H1 (cell line): Measurements from ENCODE around the gene DTX3. TPM values are rescaled to one million over a fixed set of nuclear protein-coding genes. Genes with fewer than 3 reads are reported as not detected.

ENCODE experiments used
- CTCF ChIA-PET: fragments of 300-600 bp; sonication (Branson Sonifier 250); formaldehyde crosslinking; loops from one replicate; lab custom pipeline; 2021; ENCODE audit not compliant: partially characterized antibody; lab: Charles Lee
- POLR2A ChIA-PET: fragments of 300-600 bp; sonication (Branson Sonifier 250); formaldehyde crosslinking; loops from one replicate; lab custom pipeline; 2021; ENCODE audit warnings: inconsistent platforms; ENCODE audit not compliant: partially characterized antibody; lab: Charles Lee
- DNase-seq, 2 experiments: peaks; one replicate each; pipeline versions ENCODE4 v3.0.0 to v3.0.0-alpha.2; 2010 to 2022; ENCODE audit warnings: low spot score in 2 of 2, low read depth in 1 of 2, mixed read lengths in 1 of 2
- FAIRE-seq: peaks from 2 replicates; lab custom pipeline; 2011; peaks lifted over from hg19 to GRCh38; lab: Jason Lieb, UNC
- H2AFZ ChIP-seq: 2 replicates; pipeline ENCODE4 v1.8.1; 2012; ENCODE audit warnings: low read length, inconsistent platforms
- H2AK5ac ChIP-seq: 2 replicates; pipeline ENCODE4 v1.6.1; 2013; ENCODE audit warnings: low read depth, low read length
- H2BK120ac ChIP-seq: replicated peaks from 2 replicates; pipeline ENCODE3; 2013; ENCODE audit warnings: low read depth, low read length, inconsistent platforms
- H2BK12ac ChIP-seq: 2 replicates; pipeline ENCODE4 v1.6.1; 2013; ENCODE audit warnings: low read depth, low read length
- H2BK15ac ChIP-seq: 2 replicates; pipeline ENCODE4 v1.6.1; 2013; ENCODE audit warnings: low read length
- H2BK20ac ChIP-seq: 2 replicates; pipeline ENCODE4 v1.6.1; 2013; ENCODE audit warnings: low read length
- H2BK5ac ChIP-seq: 2 replicates; pipeline ENCODE4 v1.6.1; 2013; ENCODE audit warnings: low read depth, low read length
- H3K14ac ChIP-seq: 2 replicates; pipeline ENCODE4 v1.6.1; 2013; ENCODE audit warnings: inconsistent platforms; ENCODE audit not compliant: insufficient read length
- H3K18ac ChIP-seq: 2 replicates; pipeline ENCODE4 v1.6.1; 2013; ENCODE audit warnings: low read length; ENCODE audit errors: extremely low read depth
- H3K23ac ChIP-seq: 2 replicates; pipeline ENCODE4 v1.6.1; 2013; ENCODE audit warnings: inconsistent platforms; ENCODE audit not compliant: insufficient read length
- H3K23me2 ChIP-seq: 2 replicates; pipeline ENCODE4 v1.6.1; 2013; ENCODE audit warnings: low read depth, low read length
- H3K27ac ChIP-seq: 2 replicates; pipeline ENCODE4 v1.6.1; 2011; ENCODE audit warnings: low read depth, low read length, inconsistent platforms
- H3K27me3 ChIP-seq, 4 experiments: replicated peaks in 1 of 4; 1 replicate in 1 of 4; 2 replicates in 3 of 4; pipeline versions ENCODE4 v1.6.1 to v1.8.1; 2011 to 2013; ENCODE audit warnings: low read length in 3 of 4, mild to moderate bottlenecking in 3 of 4, inconsistent platforms in 2 of 4, mixed read lengths in 2 of 4, moderate library complexity in 1 of 4; ENCODE audit not compliant: control insufficient read depth in 3 of 4, insufficient read depth in 3 of 4; ENCODE audit errors: extremely low read depth in 1 of 4
- H3K36me3 ChIP-seq, 4 experiments: 2 replicates each; pipeline versions ENCODE4 v1.6.1 to v1.8.1; 2011 to 2013; ENCODE audit warnings: mild to moderate bottlenecking in 4 of 4, low read length in 3 of 4, moderate library complexity in 2 of 4, control low read depth in 1 of 4, inconsistent platforms in 1 of 4; ENCODE audit not compliant: insufficient read depth in 4 of 4, control insufficient read depth in 2 of 4
- H3K4ac ChIP-seq: replicated peaks from 2 replicates; pipeline ENCODE3; 2013; ENCODE audit warnings: low read length, low read depth, mixed read lengths, inconsistent platforms; ENCODE audit not compliant: insufficient read length
- H3K4me1 ChIP-seq, 4 experiments: replicated peaks in 1 of 4; 1 replicate in 1 of 4; 2 replicates in 3 of 4; pipeline versions ENCODE4 v1.6.1 to v1.8.1; 2011 to 2013; ENCODE audit warnings: low read length in 3 of 4, inconsistent platforms in 2 of 4, mixed read lengths in 1 of 4; ENCODE audit not compliant: insufficient read depth in 4 of 4, control insufficient read depth in 3 of 4
- H3K4me2 ChIP-seq, 2 experiments: 2 replicates each; pipeline versions ENCODE4 v1.6.1 to v1.8.1; 2011 to 2013; ENCODE audit warnings: low read depth in 2 of 2, low read length in 2 of 2, control low read depth in 1 of 2, inconsistent platforms in 1 of 2, mild to moderate bottlenecking in 1 of 2; ENCODE audit not compliant: insufficient read depth in 1 of 2
- H3K4me3 ChIP-seq, 4 experiments: fragments of 200-600, 300-600 bp in 1 of 4; sonication (generic), shearing (Covaris generic), sonication (Bioruptor Twin) in 1 of 4; 2 replicates each; pipeline versions ENCODE4 v1.5.1 to v1.8.1; 2011 to 2016; ENCODE audit warnings: low read length in 4 of 4, low read depth in 3 of 4, control low read depth in 2 of 4, inconsistent platforms in 2 of 4, mild to moderate bottlenecking in 2 of 4, mixed read lengths in 1 of 4, moderate library complexity in 1 of 4; ENCODE audit not compliant: insufficient read depth in 2 of 4; ENCODE audit errors: extremely low read depth in 1 of 4
- H3K56ac ChIP-seq: replicated peaks from 2 replicates; pipeline ENCODE3; 2013; ENCODE audit warnings: low read depth, mild to moderate bottlenecking, mixed read lengths, low read length, inconsistent platforms; ENCODE audit not compliant: insufficient read length
- H3K79me1 ChIP-seq: 2 replicates; pipeline ENCODE4 v1.6.1; 2013; ENCODE audit warnings: low read depth, low read length, control low read depth
- H3K79me2 ChIP-seq, 2 experiments: 2 replicates each; pipeline versions ENCODE4 v1.6.1 to v1.8.1; 2012 to 2013; ENCODE audit warnings: low read length in 2 of 2, mild to moderate bottlenecking in 2 of 2, inconsistent platforms in 1 of 2; ENCODE audit not compliant: insufficient read depth in 2 of 2, control insufficient read depth in 1 of 2
- H3K9ac ChIP-seq, 4 experiments: replicated peaks in 1 of 4; 1 replicate in 1 of 4; 2 replicates in 3 of 4; pipeline versions ENCODE4 v1.6.1 to v1.8.1; 2011 to 2013; ENCODE audit warnings: low read depth in 3 of 4, low read length in 3 of 4, control low read depth in 2 of 4, mild to moderate bottlenecking in 2 of 4, moderate library complexity in 2 of 4, inconsistent platforms in 1 of 4; ENCODE audit errors: extremely low read depth in 1 of 4
- H3K9me3 ChIP-seq, 2 experiments: 2 replicates each; pipeline versions ENCODE4 v1.6.1 to v1.8.1; 2012 to 2013; ENCODE audit warnings: mild to moderate bottlenecking in 2 of 2, moderate library complexity in 2 of 2, control low read depth in 1 of 2, inconsistent platforms in 1 of 2, low read depth in 1 of 2, low read length in 1 of 2, mixed read lengths in 1 of 2; ENCODE audit not compliant: insufficient read depth in 2 of 2
- H4K20me1 ChIP-seq, 2 experiments: replicated peaks in 1 of 2; 2 replicates each; pipeline versions ENCODE3 to v1.8.1; 2011 to 2013; ENCODE audit warnings: inconsistent platforms in 2 of 2, low read length in 2 of 2, mild to moderate bottlenecking in 1 of 2; ENCODE audit not compliant: insufficient read depth in 2 of 2, control insufficient read depth in 1 of 2
- H4K5ac ChIP-seq: 2 replicates; pipeline ENCODE4 v1.6.1; 2013; ENCODE audit warnings: low read length, low read depth, mixed read lengths, inconsistent platforms; ENCODE audit not compliant: insufficient read length
- H4K8ac ChIP-seq: 2 replicates; pipeline ENCODE4 v1.8.0; 2013; ENCODE audit warnings: mild to moderate bottlenecking, moderate library complexity, low read length, inconsistent platforms; ENCODE audit not compliant: insufficient read depth; ENCODE audit errors: extremely low read depth
- H4K91ac ChIP-seq: replicated peaks from 2 replicates; pipeline ENCODE3; 2013; ENCODE audit warnings: low read length, mixed read lengths, inconsistent platforms; ENCODE audit not compliant: insufficient read length
- ASH2L ChIP-seq: fragments of 200-600, 300-600 bp; sonication (generic); IDR thresholded peaks from one replicate; pipeline ENCODE4 v1.7.1; 2017; ENCODE audit warnings: low read length
- BRCA1 ChIP-seq: IDR thresholded peaks from 2 replicates; pipeline ENCODE4 v1.6.1; 2012; ENCODE audit warnings: low read depth, low read length, improper control_type of control experiment
- CEBPB ChIP-seq: IDR thresholded peaks from 2 replicates; pipeline ENCODE4 v1.6.1; 2012; ENCODE audit warnings: low read depth, low read length
- CTBP2 ChIP-seq: IDR thresholded peaks from 2 replicates; pipeline ENCODE4 v1.7.0; 2011; ENCODE audit warnings: borderline replicate concordance, mild to moderate bottlenecking, moderate library complexity, mixed read lengths, low read length; ENCODE audit not compliant: insufficient read depth, insufficient read length
- FOSL1 ChIP-seq: IDR thresholded peaks from 2 replicates; pipeline ENCODE4 v1.6.1; 2011; ENCODE audit warnings: mild to moderate bottlenecking, low read depth, low read length, moderate library complexity; ENCODE audit not compliant: insufficient read depth
- KDM1A ChIP-seq: fragments of 200-600, 300-600 bp; sonication (generic); IDR thresholded peaks from 2 replicates; pipeline ENCODE4 v1.7.1; 2016; ENCODE audit warnings: mild to moderate bottlenecking, low read length, borderline replicate concordance
- PHF8 ChIP-seq: fragments of 200-600 bp; sonication (generic); conservative IDR thresholded peaks from 2 replicates; pipeline ENCODE4 v1.7.1; 2012; ENCODE audit warnings: low read depth, mild to moderate bottlenecking, inconsistent platforms, low read length, moderate library complexity
- POU5F1 ChIP-seq: IDR thresholded peaks from 2 replicates; pipeline ENCODE4 v1.6.1; 2011; ENCODE audit warnings: low read depth, mild to moderate bottlenecking, low read length, moderate library complexity
- RBBP5 ChIP-seq: IDR thresholded peaks from 2 replicates; pipeline ENCODE4 v1.7.1; 2012; ENCODE audit warnings: low read depth, mild to moderate bottlenecking, inconsistent platforms, low read length, moderate library complexity, borderline replicate concordance
- SIN3A ChIP-seq, 2 experiments: IDR thresholded peaks in 1 of 2; conservative IDR thresholded peaks in 1 of 2; 2 replicates each; pipeline ENCODE4 v1.6.1; 2011 to 2012; ENCODE audit warnings: low read length in 2 of 2, improper control_type of control experiment in 1 of 2, low read depth in 1 of 2, mild to moderate bottlenecking in 1 of 2
- SP2 ChIP-seq: IDR thresholded peaks from 2 replicates; pipeline ENCODE4 v1.6.1; 2012; ENCODE audit warnings: mild to moderate bottlenecking, low read length, inconsistent platforms
- SRF ChIP-seq: IDR thresholded peaks from 2 replicates; pipeline ENCODE4 v1.6.1; 2011; ENCODE audit warnings: mild to moderate bottlenecking, low read depth, low read length, moderate library complexity
- TCF12 ChIP-seq: IDR thresholded peaks from 2 replicates; pipeline ENCODE4 v1.6.1; 2011; ENCODE audit warnings: low read depth, mild to moderate bottlenecking, low read length
- ZNF274 ChIP-seq: IDR thresholded peaks from 2 replicates; pipeline ENCODE4 v1.7.0; 2012; ENCODE audit warnings: low read length, borderline replicate concordance; ENCODE audit errors: extremely low read depth
- WGBS, 2 experiments: shearing (Covaris generic) in 1 of 2; methylation state at CpG; one replicate each; pipeline versions ENCODE4 v1.1.6 to v1.1.7; 2013 to 2015; ENCODE audit warnings: low lambda C conversion rate in 2 of 2, mixed read lengths in 2 of 2, inconsistent platforms in 1 of 2, low coverage in 1 of 2, missing lambda C conversion rate in 1 of 2; ENCODE audit not compliant: insufficient replicate concordance in 2 of 2, insufficient coverage in 1 of 2, insufficient read length in 1 of 2; ENCODE audit errors: extremely low coverage in 1 of 2, missing lambda C conversion rate in 1 of 2; 5-methylcytosine and 5-hydroxymethylcytosine counted together
- polyA plus RNA-seq, 7 experiments: library from polyadenylated mRNA; depleted of rRNA in 3 of 7; stranded (reverse) in 5 of 7; unstranded in 2 of 7; fragments of >200 nt in 5 of 7; fragments of 200-250 nt in 2 of 7; gene quantifications; 1 replicate in 5 of 7; 2 replicates in 1 of 7; 4 replicates in 1 of 7; pipeline versions ENCODE4 v1.2.1 to v1.2.3, GENCODE V29; 2011 to 2013; ENCODE audit warnings: missing spikeins in 2 of 7, mixed read lengths in 2 of 7
- total RNA-seq: library from RNA; stranded (reverse); fragmentation: NEBNext Ultra II Directional; extraction: Animal tissue kit (Norgen Biotek cat#: 25700); gene quantifications from 2 replicates; pipeline ENCODE4 v1.2.1, GENCODE V29; 2021

DTX3 gene
- total and polyA plus RNA-seq, 2 of the 8 experiments (the other 6 are each of a cell fraction or from before 2014, with no cell fraction given) = 41.8 to 92.5 TPM

- Histone ChIP-seq H3K9ac (no peak overlapping the region), H3K18ac (no peak overlapping the region), H3K4me2 (no peak overlapping the region), H2BK120ac (no peak overlapping the region), H2AK5ac (no peak overlapping the region), H2BK12ac (no peak overlapping the region), H4K20me1 (peaks cover 0 to 2% of the 10 kb centered on the region in 2 experiments), H4K8ac (no peak overlapping the region), H3K4me3 (no peak overlapping the region), H2BK5ac (no peak overlapping the region), H3K36me3 (peaks cover 2 to 27% (median 16%) of the 10 kb centered on the region in 4 experiments; a peak in 6 of 8 replicates), H3K9me3 (no peaks in the 10 kb centered on the region), H2BK15ac (no peak overlapping the region), H3K23ac (no peak overlapping the region), H3K14ac (no peak overlapping the region), H2AFZ (no peak overlapping the region), H3K79me1 (no peaks in the 10 kb centered on the region; the same call in 1 of the 2 replicates), H3K4ac (no peak overlapping the region), H3K56ac (no peak overlapping the region), H4K5ac (no peak overlapping the region), H3K23me2 (peaks cover 11% of the 10 kb centered on the region), H3K27me3 (no peaks in the 10 kb centered on the region), H4K91ac (no peak overlapping the region), H2BK20ac (no peak overlapping the region), H3K79me2 (peaks cover 0 to 4% of the 10 kb centered on the region in 2 experiments; a peak in 1 of 4 replicates), H3K27ac (no peak overlapping the region), H3K4me1 (peaks cover 0 to 4% (median 2%) of the 10 kb centered on the region in 4 experiments; a peak in 6 of 7 replicates)
- 86% methylated on average over 2 of the region's 2 CpGs; no CpG with 5 or more reads in 1 of the 2 experiments for WGBS, 2 experiments
- POLR2A ChIA-PET = interaction anchor here (0.8 to 2.3 kb wide), 6 partner anchors 8 to 19 kb away, joined by 3 to 8 read pairs (median 4); partner anchors contain the start of genes ARHGEF25 and PIP4K2C
- FAIRE-seq (no peak), DNase-seq (no peak)
- CTCF ChIA-PET = interaction anchor here (1.2 to 4.2 kb wide), 7 partner anchors 8 to 34 kb away, joined by 3 to 24 read pairs (median 7); partner anchors contain the start of gene B4GALNT1
- TF ChIP-seq SIN3A (conservative IDR thresholded peaks at IDR 0.05 in 1 of 2, IDR thresholded peaks at IDR 0.05 in 1 of 2; ENCODE audit: low read depth in 1 of 2, low read length in 2 of 2) (no peak), SRF (no peak), SP2 (no peak), CTBP2 (no peak), POU5F1 (no peak), RBBP5 (no peak), CEBPB (no peak), TCF12 (no peak), FOSL1 (no peak), KDM1A (no peak), BRCA1 (no peak), PHF8 (no peak), ASH2L (no peak), ZNF274 (no peak)
Observed at GRCh38 chr12:57600395-57600794, 4.2 kb upstream of the DTX3 start.
